Activated CD4-positive, alpha-beta T cell treated with anti-CD3 and anti-CD28 coated beads, Interleukin-2, amount 50 U/mL, for 16 hours (primary cell): ENCODE measurements around the gene YWHAQ.
"Not testable (repeated sequence)": the region's sequence is repeated elsewhere in the genome, so short reads cannot be mapped to it uniquely, and the experiment has no call there.

ENCODE experiments used
- DNase-seq: peaks from one replicate; pipeline ENCODE4 v3.0.0-alpha.2; 2020

Gene YWHAQ

GRCh38 chr2:9630117-9630735 lies 571 bp downstream of the YWHAQ start:
- peak; percentile 73 for DNase-seq

GRCh38 chr2:9629222-9630116 lies 1.3 kb downstream of the YWHAQ start:
- no peak for DNase-seq

GRCh38 chr2:9627310-9627709 lies 3.5 kb downstream of the YWHAQ start:
- peak; percentile 62 for DNase-seq

GRCh38 chr2:9623151-9623550 lies 7.6 kb downstream of the YWHAQ start:
- DNase-seq, result no peak

- not testable (repeated sequence) for DNase-seq
Observed at GRCh38 chr2:9621655-9622054, 9.1 kb downstream of the YWHAQ start.

- DNase-seq, result no peak
Observed at GRCh38 chr2:9618410-9618809, 12.4 kb downstream of the YWHAQ start.

GRCh38 chr2:9617749-9618148 lies 13.0 kb downstream of the YWHAQ start:
- no peak for DNase-seq

GRCh38 chr2:9617296-9617695 lies 13.5 kb downstream of the YWHAQ start:
- DNase-seq, result no peak

- DNase-seq, result no peak
Observed at GRCh38 chr2:9614562-9614961, 16.2 kb downstream of the YWHAQ start.

- no peak for DNase-seq
Observed at GRCh38 chr2:9613291-9613690, 17.5 kb downstream of the YWHAQ start.

GRCh38 chr2:9611549-9611912 lies 19.3 kb downstream of the YWHAQ start:
- DNase-seq, result not testable (repeated sequence)

GRCh38 chr2:9610781-9611548 lies 19.8 kb downstream of the YWHAQ start:
- DNase-seq, result no peak

GRCh38 chr2:9608491-9608890 lies 22.3 kb downstream of the YWHAQ start:
- DNase-seq, result not testable (repeated sequence)

GRCh38 chr2:9602412-9602811 lies 28.4 kb downstream of the YWHAQ start:
- DNase-seq, result no peak

GRCh38 chr2:9601397-9601796 lies 29.4 kb downstream of the YWHAQ start:
- no peak for DNase-seq

GRCh38 chr2:9599430-9599829 lies 31.4 kb downstream of the YWHAQ start:
- DNase-seq, result no peak

- no peak for DNase-seq
Observed at GRCh38 chr2:9596621-9597311, 34.0 kb downstream of the YWHAQ start.

GRCh38 chr2:9595746-9596145 lies 35.1 kb downstream of the YWHAQ start:
- DNase-seq, result no peak

- DNase-seq, result not testable (repeated sequence)
Observed at GRCh38 chr2:9595256-9595655, 35.5 kb downstream of the YWHAQ start.

- DNase-seq, result peak; percentile 80
Observed at GRCh38 chr2:9594366-9595054, 36.3 kb downstream of the YWHAQ start.

GRCh38 chr2:9593925-9594324 lies 36.9 kb downstream of the YWHAQ start:
- peak; percentile 20 for DNase-seq

- DNase-seq, result no peak
Observed at GRCh38 chr2:9592699-9593098, 38.1 kb downstream of the YWHAQ start.
